ENCODE data around the gene SYT12.

Gene SYT12

GRCh38 chr11:67072295-67072694 lies 49.4 kb downstream of the SYT12 start:
- H3K27ac ChIP-seq (ENCODE audit: low read depth, low read length), result no peak overlapping the region

GRCh38 chr11:67073908-67074307 lies 51.0 kb downstream of the SYT12 start:
- Histone ChIP-seq H2AFZ (ENCODE audit: low read depth, low read length, severe bottlenecking) (no peak overlapping the region), H3K9ac (ENCODE audit: low read length) (no peak overlapping the region), H3K27me3 (ENCODE audit: low read length) (no peaks in the 10 kb centered on the region), H3F3A (ENCODE audit: insufficient read depth) (no peaks in the 10 kb centered on the region), H4K20me1 (ENCODE audit: low read depth, low read length) (no peaks in the 10 kb centered on the region), H3K4me2 (ENCODE audit: low read depth, low read length, poor library complexity, severe bottlenecking) (no peak overlapping the region), H3K36me3 (ENCODE audit: low read length) (no peaks in the 10 kb centered on the region), H3K4me3 (ENCODE audit: insufficient read depth, low read length, poor library complexity, severe bottlenecking) (no peak overlapping the region), H3K79me2 (ENCODE audit: insufficient read depth, low read length) (no peaks in the 10 kb centered on the region), H3K27ac (ENCODE audit: low read depth, low read length) (no peak overlapping the region), H3K9me2 (replicated peaks; ENCODE audit: insufficient read depth, low read length) (no peaks in the 10 kb centered on the region), H3K9me3 (ENCODE audit: insufficient read depth, low read length) (no peaks in the 10 kb centered on the region)
- TF ChIP-seq EZH2phosphoT487 (conservative IDR thresholded peaks at IDR 0.05; ENCODE audit: low read length) (no peak), CTCF (IDR thresholded peaks at IDR 0.05; ENCODE audit: insufficient read depth, low read length, poor library complexity, severe bottlenecking) (no peak)

More at GRCh38 chr11:67072295-67072694, 49.4 kb downstream of the SYT12 start:
- no peak overlapping the region for H2AFZ ChIP-seq (ENCODE audit: low read depth, low read length, severe bottlenecking)
- H3K79me2 ChIP-seq (ENCODE audit: insufficient read depth, low read length), result no peaks in the 10 kb centered on the region
- no peaks in the 10 kb centered on the region for H4K20me1 ChIP-seq (ENCODE audit: low read depth, low read length)
- no peaks in the 10 kb centered on the region for H3K9me3 ChIP-seq (ENCODE audit: insufficient read depth, low read length)
- no peaks in the 10 kb centered on the region for H3K27me3 ChIP-seq (ENCODE audit: low read length)
- H3K4me2 ChIP-seq (ENCODE audit: low read depth, low read length, poor library complexity, severe bottlenecking), result no peak overlapping the region
- TF ChIP-seq EZH2phosphoT487 (conservative IDR thresholded peaks at IDR 0.05; ENCODE audit: low read length), result no peak
- no peaks in the 10 kb centered on the region for H3K36me3 ChIP-seq (ENCODE audit: low read length)
- no peak overlapping the region for H3K4me3 ChIP-seq (ENCODE audit: insufficient read depth, low read length, poor library complexity, severe bottlenecking)
- no peaks in the 10 kb centered on the region for H3F3A ChIP-seq (ENCODE audit: insufficient read depth)
- H3K9ac ChIP-seq (ENCODE audit: low read length), result no peak overlapping the region
- no peaks in the 10 kb centered on the region for H3K9me2 ChIP-seq (replicated peaks; ENCODE audit: insufficient read depth, low read length)

- Histone ChIP-seq H3K9me3 (ENCODE audit: insufficient read depth, low read length) (no peaks in the 10 kb centered on the region), H4K20me1 (ENCODE audit: low read depth, low read length) (no peaks in the 10 kb centered on the region), H2AFZ (ENCODE audit: low read depth, low read length, severe bottlenecking) (no peak overlapping the region), H3F3A (ENCODE audit: insufficient read depth) (no peaks in the 10 kb centered on the region), H3K79me2 (ENCODE audit: insufficient read depth, low read length) (no peaks in the 10 kb centered on the region), H3K4me3 (ENCODE audit: insufficient read depth, low read length, poor library complexity, severe bottlenecking) (no peak overlapping the region), H3K4me2 (ENCODE audit: low read depth, low read length, poor library complexity, severe bottlenecking) (no peak overlapping the region), H3K27ac (ENCODE audit: low read depth, low read length) (no peak overlapping the region), H3K36me3 (ENCODE audit: low read length) (no peaks in the 10 kb centered on the region), H3K9me2 (replicated peaks; ENCODE audit: insufficient read depth, low read length) (no peaks in the 10 kb centered on the region), H3K9ac (ENCODE audit: low read length) (no peak overlapping the region), H3K27me3 (ENCODE audit: low read length) (no peaks in the 10 kb centered on the region)
- TF ChIP-seq CTCF (IDR thresholded peaks at IDR 0.05; ENCODE audit: insufficient read depth, low read length, poor library complexity, severe bottlenecking) (no peak), EZH2phosphoT487 (conservative IDR thresholded peaks at IDR 0.05; ENCODE audit: low read length) (no peak)
Observed at GRCh38 chr11:67076202-67076601, 53.3 kb downstream of the SYT12 start.

GRCh38 chr11:67079065-67079705 lies 56.3 kb downstream of the SYT12 start:
- no peaks in the 10 kb centered on the region for H3F3A ChIP-seq (ENCODE audit: insufficient read depth)
- H2AFZ ChIP-seq (ENCODE audit: low read depth, low read length, severe bottlenecking), result no peak overlapping the region
- no peaks in the 10 kb centered on the region for H3K9me3 ChIP-seq (ENCODE audit: insufficient read depth, low read length)
- H3K9me2 ChIP-seq (replicated peaks; ENCODE audit: insufficient read depth, low read length), result no peaks in the 10 kb centered on the region
- H3K36me3 ChIP-seq (ENCODE audit: low read length), result no peaks in the 10 kb centered on the region
- no peak overlapping the region for H3K4me3 ChIP-seq (ENCODE audit: insufficient read depth, low read length, poor library complexity, severe bottlenecking)
- no peak overlapping the region for H3K9ac ChIP-seq (ENCODE audit: low read length)
- no peaks in the 10 kb centered on the region for H3K79me2 ChIP-seq (ENCODE audit: insufficient read depth, low read length)
- H3K27me3 ChIP-seq (ENCODE audit: low read length), result no peaks in the 10 kb centered on the region
- no peaks in the 10 kb centered on the region for H4K20me1 ChIP-seq (ENCODE audit: low read depth, low read length)
- H3K27ac ChIP-seq (ENCODE audit: low read depth, low read length), result no peak overlapping the region
- TF ChIP-seq CTCF (IDR thresholded peaks at IDR 0.05; ENCODE audit: insufficient read depth, low read length, poor library complexity, severe bottlenecking) (no peak), EZH2phosphoT487 (conservative IDR thresholded peaks at IDR 0.05; ENCODE audit: low read length) (no peak)
- no peak overlapping the region for H3K4me2 ChIP-seq (ENCODE audit: low read depth, low read length, poor library complexity, severe bottlenecking)

All from SU-DHL-6 (cell line).